Activated CD4-positive, CD25-positive, alpha-beta regulatory T cell treated with anti-CD3 and anti-CD28 coated beads, Interleukin-2, amount 50 U/mL, for 24 hours (primary cell): ENCODE measurements around the gene CORO2A.
"Not testable (repeated sequence)": the region's sequence is repeated elsewhere in the genome, so short reads cannot be mapped to it uniquely, and the experiment has no call there.

ENCODE experiments used
- ATAC-seq, 2 donors: fragments of 150-1000 bp; cut with Tn5 transposase; one replicate each; pipeline ENCODE4 v1.10.0; 2021; ENCODE audit warnings: mild to moderate bottlenecking in 1 of 2, moderate library complexity in 1 of 2

The CORO2A gene

GRCh38 chr9:98190757-98191105 lies 1.7 kb downstream of the CORO2A start:
- ATAC-seq, result no peak

- no peak for ATAC-seq
Observed at GRCh38 chr9:98189412-98189811, 3.0 kb downstream of the CORO2A start.

GRCh38 chr9:98187926-98188325 lies 4.5 kb downstream of the CORO2A start:
- no peak for ATAC-seq

- ATAC-seq, result no peak
Observed at GRCh38 chr9:98186236-98186635, 6.2 kb downstream of the CORO2A start.

DNA sequence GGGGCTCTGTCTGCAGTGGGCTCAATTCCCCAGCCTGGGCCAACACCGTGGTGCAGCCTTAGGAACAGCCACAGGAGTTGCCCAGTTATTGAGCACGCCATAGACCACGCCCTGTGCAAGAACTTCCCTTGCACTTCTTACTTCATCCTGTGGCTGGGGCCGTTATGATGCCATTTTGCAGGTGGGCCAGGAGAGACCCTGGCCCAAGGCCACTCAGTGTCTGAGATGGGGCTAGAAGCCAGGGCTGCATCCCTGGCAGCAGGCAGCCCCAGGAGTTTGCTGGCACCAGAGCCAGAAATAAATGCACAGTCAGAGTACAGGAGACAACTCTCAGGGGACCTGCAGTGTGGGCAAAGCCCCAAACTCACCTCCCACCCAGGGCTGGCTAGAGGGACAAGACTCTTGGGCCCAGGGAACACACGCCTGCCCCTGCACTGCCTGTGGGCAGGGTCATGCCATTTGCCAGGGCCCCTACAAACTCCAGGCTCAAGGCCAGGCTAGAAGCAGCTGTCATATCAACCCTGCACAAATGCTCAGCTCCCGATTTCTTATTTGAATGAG lies 6.7 kb downstream of the CORO2A start:
- ATAC-seq, result no peak

DNA sequence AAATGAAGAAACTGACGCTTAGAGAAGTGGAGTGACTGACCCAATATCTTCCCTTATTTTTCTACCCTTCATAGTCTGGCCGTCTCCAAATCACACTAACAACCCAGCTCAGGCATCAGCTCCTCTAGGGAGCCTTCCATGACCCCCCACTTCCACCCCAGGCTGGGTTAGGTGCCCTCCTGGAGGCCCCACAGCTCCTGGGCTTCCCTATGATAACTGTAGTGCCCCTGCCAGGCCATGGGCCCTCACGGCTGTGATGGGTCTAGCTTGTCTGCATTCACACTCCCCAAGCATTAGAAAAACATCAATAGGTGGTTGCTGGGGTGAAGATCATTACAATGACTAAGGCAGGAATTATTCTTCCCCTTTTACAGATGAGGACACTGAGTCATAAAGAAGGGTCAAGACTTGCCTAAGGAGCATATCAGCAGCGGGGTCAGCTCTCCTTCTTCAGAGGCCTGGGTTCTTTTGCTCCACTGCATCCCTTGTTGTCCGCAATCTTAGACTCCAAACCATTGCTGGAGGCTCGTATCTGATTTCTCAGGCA lies 7.3 kb downstream of the CORO2A start:
- ATAC-seq, result no peak

GRCh38 chr9:98184326-98184725 lies 8.1 kb downstream of the CORO2A start:
- no peak for ATAC-seq

DNA sequence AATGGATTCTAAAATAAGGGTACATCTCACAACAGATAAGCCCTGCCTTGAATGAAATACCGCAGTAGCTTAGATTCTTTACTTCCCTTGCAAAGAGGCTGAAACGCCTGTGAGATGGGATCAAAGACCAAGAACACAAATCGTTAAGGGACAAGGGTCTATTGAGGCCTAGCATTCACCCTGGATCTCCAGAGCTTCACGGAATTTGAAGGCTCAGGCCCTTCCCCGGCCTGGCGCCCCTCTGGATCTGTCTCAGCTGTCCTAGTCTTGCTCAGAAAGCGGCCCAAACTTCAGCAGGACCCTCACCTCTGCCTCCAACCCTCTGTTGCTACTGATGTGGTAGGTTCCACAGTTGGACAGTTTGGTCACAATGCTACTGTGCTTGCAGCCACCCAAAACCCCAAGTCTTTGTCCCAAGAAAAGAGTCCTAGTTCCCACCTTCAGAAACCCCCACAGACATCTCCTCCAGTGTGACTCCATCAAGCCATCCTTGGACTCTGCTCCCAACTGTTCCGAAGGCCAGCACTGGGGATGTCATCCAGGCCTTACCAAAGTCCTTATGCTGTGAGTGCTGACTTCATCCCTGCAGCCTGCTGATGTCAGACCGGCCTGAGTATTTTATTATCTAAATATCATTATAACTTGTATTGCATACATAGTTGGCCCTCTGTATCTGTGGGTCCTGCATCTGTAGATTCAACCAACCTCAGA lies 9.4 kb downstream of the CORO2A start:
- no peak for ATAC-seq

DNA sequence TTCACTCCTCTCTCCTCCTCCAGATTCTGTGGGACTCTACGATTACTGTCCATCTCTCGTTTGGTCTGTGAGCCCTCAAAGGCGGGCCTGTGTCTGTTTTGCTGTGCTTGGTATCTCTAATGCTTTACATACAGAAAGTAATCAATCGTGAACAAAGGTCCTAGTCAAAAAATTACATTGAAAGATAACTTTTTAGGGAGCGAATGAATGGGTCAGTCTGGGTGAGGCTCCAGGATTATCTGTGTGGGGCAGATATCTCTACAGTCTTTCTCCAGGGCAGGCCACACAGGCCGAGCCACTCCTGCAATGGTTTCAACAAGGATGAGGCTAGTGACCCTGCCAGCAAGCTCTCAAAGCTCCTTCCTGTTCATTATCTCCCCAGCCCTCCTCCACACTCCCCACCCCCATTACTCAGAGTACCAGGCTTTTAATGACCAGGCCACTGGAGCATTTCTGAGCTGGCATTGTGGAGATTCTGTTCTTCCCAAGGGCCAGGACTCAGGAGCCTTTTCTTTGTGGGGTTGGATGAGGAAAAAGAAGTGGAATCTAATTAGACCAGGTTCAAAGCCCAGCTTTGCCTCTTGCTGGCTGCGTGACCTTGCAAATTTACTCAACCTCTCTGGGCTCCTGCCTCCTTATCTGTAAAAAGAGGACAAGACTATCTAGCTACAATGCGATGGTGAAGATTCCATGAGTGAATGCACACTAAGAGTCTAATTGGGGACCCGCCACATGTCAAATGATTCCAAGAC lies 10.2 kb downstream of the CORO2A start:
- ATAC-seq, result no peak

DNA sequence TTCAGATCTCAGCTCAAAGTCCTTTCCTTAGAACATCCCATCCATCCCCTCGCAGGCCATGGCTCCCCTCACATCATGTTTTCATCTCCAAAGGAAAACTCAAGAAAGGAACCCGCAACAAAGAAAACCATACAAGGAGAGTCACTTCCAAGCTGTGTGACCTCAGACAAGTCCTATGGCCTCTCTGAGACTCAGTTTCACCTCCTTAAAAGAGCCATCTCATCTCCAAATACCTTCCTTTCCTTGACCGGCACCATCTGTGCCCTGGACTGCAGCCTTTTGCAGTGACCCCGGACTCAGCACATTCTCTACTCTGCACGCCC lies 10.7 kb downstream of the CORO2A start:
- no peak for ATAC-seq

DNA sequence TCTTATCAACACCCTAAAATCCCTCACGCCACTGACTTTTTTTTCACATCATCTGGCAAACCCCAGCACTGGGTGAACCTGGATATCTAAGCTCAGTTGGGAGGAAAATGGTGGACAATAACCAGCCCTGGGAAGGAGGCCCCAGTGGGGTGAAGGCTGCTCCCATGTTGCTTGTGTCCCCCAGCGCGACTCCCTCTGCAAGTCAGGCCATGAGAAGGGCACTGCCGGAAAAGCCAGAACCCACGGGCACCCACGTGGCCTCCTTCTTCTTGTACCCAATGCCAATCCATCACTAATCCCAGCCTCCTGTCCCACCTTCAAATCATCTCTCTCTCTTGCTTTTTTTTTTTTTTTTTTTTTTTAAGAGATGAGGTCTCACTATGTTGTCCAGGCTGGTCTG lies 11.4 kb downstream of the CORO2A start:
- ATAC-seq, result no peak

- no peak for ATAC-seq
Observed at GRCh38 chr9:98178874-98179850, 13.3 kb downstream of the CORO2A start.

DNA sequence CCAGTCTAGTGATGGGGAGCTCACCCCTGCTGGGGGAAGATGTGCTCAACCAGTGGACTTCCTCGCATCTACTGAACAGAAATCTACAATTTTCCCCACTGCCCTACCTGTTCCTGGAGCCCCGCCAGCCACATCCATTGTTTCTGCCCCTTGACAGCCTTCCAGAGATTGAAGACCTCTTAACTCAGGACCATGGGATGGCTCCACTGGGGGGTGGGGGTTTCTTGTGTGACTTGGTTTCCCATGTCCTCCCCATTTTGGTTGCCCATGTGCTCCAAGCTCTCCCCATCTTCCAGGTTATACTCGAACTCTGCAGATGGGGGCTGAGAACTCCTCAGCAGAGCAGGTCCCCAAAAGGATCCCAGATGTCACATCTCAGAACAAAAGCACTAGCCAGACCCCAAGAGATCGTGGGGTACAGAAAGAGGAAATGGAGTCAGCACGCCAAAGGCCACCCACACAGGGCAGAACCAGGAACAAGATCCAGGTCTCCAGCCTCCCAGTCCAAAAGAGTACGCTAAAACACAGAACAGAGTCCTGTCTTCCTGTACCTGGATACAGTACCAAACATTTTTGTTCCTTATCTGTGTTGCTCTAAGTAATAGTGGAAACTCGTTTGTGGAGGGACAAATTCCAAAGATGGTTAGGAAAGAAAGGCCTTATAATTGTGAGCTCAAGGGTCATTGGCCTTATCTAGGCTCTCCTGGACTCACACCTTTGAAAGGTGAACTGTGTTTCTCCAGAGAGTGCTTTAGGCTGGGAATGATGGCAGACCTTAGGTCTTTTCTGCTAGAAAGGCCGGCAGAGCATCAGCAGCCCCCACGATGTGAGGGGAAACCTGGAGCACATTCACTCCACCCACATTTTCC lies 15.8 kb downstream of the CORO2A start:
- no peak for ATAC-seq

- no peak for ATAC-seq
Observed at GRCh38 chr9:98175762-98176161, 16.7 kb downstream of the CORO2A start.

DNA sequence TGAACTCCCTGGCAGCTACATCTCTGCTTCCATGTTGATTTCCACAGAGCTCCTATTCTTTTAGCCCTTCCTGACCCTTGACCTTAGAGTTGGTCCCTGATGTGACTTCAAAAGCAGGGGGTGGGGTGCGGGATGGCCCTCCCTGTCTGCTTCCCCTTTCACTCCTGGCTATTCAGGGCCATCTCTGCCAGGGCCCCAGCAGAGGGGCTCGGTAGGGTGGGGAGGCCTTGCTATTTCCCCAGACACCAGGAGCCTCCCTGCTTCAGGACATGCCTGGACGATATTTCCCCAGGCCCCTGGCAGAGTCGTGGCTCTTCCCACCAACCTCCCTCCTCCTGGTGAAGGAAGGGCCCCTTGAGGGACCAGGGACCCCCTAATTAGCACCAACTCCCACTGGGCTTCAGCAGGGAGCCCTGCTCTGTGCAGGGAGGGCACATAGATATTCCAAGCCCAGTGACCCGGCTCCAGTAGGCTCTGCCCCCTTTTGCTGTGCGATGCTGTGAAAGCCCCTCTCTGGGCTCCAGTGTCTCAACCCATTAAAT lies 17.3 kb downstream of the CORO2A start:
- ATAC-seq, result no peak

DNA sequence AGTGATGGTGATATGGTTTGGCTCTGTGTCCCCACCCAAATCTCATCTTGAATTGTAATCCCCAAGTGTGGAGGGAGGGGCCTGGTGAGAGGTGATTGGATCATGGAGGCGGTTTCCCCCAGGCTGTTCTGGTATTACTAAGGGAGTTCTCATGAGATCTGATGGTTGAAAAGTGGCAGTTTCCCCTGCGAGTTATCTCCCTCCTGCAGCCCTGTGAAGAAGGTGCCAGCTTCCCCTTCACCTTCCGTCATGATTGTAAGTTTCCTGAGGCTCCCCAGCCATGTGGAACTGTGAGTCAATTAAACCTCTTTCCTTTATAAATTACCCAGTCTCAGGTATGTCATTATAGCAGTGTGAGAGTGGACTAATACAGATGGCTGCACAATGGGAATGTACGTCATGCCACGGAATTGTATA lies 17.9 kb downstream of the CORO2A start:
- not testable (repeated sequence) for ATAC-seq

DNA sequence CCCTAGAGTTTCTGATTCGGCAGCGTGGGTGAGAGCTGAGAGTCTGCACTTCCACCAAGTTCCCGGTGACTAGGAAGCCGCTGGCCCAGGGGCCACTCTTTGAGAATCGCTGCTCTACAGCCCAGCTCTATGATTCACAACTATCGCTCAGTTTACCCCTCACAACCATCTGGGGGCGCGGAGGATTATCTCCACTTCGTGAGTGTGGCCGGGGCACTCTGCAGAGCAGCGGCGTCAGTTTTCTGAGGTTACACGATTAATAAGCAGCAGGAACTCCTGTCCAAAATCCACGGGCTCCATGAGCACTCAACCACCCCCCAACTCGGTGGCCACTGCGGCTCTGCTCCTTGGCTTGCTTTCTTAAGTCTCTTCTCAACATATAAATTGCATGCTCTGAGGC lies 19.3 kb downstream of the CORO2A start:
- ATAC-seq, result no peak

- no peak for ATAC-seq
Observed at GRCh38 chr9:98172604-98173003, 19.8 kb downstream of the CORO2A start.

- no peak for ATAC-seq
Observed at GRCh38 chr9:98171176-98171925, 21.1 kb downstream of the CORO2A start.

- ATAC-seq, result peak; percentile 72 to 83
Observed at GRCh38 chr9:98168941-98169488, 23.4 kb downstream of the CORO2A start.
